ENCODE results near the gene SSTR4.
"Not testable (repeated sequence)": the region's sequence is repeated elsewhere in the genome, so short reads cannot be mapped to it uniquely, and the experiment has no call there.

SSTR4 gene, protein sequence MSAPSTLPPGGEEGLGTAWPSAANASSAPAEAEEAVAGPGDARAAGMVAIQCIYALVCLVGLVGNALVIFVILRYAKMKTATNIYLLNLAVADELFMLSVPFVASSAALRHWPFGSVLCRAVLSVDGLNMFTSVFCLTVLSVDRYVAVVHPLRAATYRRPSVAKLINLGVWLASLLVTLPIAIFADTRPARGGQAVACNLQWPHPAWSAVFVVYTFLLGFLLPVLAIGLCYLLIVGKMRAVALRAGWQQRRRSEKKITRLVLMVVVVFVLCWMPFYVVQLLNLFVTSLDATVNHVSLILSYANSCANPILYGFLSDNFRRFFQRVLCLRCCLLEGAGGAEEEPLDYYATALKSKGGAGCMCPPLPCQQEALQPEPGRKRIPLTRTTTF

DNA sequence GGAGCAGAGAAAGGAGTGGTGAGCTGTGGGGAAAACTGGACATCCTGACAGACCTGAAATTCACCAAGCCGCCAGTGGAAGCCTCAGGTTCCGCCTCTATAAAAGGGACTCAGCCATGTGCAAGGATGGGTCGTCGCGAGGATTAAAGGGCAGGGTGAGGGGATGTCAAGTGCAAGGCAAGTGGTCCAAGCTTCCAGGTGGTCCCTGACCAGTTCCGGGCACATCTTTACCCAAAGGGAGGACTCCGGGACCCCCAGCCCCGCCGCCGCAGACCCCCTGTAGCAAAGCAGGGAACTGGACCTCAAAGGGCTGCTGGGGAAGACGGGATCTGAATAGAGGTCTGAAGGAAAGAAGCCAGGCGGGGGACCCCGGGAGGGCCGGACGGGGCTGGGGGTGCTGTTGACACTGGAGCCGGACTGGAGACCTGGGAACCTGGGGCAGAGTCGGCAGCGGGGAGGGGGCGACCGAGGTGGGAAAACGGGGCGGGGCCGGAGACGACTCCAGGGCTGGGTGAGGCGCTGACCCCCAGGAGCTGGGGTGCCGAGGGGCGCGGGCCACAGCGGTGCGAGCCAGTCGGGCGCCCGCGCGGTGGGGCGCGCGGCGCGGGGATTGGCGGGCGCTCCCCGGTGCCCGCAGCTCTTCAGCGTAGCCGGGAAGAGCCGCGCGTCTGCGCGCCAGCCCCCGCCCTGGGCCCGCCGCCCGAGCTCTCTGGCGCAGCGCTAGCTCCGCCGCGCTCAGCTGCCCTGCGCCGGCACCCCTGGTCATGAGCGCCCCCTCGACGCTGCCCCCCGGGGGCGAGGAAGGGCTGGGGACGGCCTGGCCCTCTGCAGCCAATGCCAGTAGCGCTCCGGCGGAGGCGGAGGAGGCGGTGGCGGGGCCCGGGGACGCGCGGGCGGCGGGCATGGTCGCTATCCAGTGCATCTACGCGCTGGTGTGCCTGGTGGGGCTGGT is at the start of gene SSTR4:
SSTR4 (plus strand) TSS at position 592 of the 951 bp plus-strand sequence; CDS start at position 764, 172 bp downstream.
- DNase-seq (ENCODE audit: low read depth in 2 of 2, low spot score in 1 of 2) = no peak

DNA sequence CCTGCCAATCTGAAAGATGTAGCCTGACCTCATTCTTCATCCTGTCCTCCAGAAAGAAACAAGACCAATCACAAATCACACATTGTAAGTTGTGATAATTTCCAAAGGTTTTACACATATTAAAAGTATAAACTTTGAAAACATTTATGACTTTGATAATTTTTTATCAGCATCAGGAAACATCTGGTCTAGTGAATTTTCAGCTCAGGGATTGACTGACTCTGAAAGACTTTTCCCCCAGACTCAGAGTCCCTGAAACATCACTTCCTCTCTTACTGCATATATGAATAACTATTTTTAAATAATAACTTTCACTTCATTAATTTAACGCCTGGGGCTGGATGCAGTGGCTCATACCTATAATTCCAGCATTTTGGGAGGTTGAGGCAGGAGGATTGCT is 48.5 kb upstream of the SSTR4 start:
- DNase-seq (ENCODE audit: low read depth in 2 of 2, low spot score in 1 of 2) = no peak

DNA sequence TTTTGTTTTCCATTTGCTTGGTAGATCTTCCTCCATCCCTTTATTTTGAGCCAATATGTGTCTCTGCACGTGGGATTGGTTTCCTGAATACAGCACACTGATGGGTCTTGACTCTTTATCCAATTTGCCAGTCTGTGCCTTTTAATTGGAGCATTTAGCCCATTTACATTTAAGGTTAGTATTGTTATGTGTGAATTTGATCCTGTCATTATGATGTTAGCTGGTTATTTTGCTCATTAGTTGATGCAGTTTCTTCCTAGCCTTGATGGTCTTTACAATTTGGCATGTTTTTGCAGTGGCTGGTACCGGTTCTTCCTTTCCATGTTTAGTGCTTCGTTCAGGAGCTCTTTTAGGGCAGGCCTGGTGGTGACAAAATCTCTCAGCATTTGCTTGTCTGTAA is 43.7 kb upstream of the SSTR4 start:
- not testable (repeated sequence) for DNase-seq (ENCODE audit: low read depth in 2 of 2, low spot score in 1 of 2)

DNA sequence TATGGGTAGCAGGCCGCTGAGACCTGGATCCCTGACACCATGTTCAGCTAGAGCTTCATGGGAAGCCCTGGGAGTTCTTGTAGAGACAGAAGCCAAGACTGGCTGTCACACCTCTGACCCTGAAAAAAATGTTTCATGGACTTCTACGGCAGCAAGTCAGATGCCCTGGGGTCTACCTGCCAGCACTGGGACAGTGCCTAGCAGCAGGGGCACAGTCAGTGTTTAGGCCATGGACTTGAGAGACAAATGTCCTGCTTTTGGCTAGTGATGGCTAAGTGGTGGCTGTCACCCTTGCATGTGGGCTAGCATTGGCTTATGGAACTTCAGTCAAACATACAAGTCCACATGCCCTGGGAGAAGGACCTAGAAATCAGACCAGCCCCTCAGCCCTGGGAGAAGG is 41.3 kb upstream of the SSTR4 start:
- DNase-seq (ENCODE audit: low read depth in 2 of 2, low spot score in 1 of 2) = no peak

DNA sequence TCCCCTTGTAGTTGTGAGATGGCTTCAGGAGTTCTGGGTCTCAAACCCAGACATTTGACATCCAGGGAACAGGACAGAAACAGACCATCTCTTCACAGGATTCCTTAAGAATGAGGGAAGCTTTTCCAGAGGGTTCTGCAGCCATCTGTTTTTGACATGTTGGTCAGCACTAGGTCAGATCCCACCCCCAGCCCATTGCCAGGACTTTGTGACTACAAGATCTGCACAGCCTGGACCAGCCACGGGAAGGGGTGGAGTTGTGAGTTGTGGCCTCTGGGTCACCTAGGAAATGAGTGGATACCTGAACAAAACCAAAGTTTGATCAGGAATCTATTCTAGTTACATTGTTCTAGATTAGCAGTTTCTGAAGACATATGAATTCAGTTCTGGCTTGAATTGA is 39.2 kb upstream of the SSTR4 start:
- DNase-seq (ENCODE audit: low read depth in 2 of 2, low spot score in 1 of 2) = no peak

DNA sequence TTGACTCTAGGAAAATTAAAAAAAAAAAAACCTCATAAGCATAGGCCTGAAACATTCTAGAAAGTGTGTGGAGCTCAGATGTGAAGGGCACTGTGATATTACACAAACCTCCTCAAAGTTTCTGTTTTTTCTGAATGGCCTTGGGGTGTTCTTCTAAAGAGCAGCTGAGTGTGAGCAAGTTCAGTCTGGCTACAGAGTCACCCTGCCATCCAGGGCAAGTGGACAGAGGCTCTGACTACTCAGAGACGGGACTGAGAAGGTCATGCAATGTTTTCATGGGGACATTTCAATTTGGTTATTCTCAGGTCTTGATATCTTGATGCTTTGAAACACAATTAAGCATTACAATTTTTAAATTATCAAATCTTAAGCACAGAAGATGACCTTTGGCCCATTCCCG is 36.6 kb upstream of the SSTR4 start:
- no peak for DNase-seq (ENCODE audit: low read depth in 2 of 2, low spot score in 1 of 2)

DNA sequence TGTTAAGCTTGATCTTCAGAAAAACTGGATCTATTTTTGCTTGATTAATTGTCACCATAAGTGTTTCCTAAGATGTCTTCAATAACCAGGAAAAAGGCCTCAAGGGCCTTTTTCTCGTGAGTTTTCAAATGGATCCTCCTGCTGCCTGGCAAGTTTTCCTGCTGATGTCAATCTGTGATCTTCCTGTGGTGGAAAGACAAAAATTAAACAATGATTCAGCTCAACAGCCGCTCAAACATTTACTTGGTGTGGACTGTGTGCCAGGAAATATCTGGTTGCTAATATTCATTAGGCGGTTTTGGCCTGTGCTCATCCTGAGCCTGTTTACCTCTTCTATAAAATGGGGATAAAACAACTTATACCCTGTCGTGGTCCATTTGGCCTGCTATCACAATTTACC is 35.4 kb upstream of the SSTR4 start:
- DNase-seq (ENCODE audit: low read depth in 2 of 2, low spot score in 1 of 2) = no peak

DNA sequence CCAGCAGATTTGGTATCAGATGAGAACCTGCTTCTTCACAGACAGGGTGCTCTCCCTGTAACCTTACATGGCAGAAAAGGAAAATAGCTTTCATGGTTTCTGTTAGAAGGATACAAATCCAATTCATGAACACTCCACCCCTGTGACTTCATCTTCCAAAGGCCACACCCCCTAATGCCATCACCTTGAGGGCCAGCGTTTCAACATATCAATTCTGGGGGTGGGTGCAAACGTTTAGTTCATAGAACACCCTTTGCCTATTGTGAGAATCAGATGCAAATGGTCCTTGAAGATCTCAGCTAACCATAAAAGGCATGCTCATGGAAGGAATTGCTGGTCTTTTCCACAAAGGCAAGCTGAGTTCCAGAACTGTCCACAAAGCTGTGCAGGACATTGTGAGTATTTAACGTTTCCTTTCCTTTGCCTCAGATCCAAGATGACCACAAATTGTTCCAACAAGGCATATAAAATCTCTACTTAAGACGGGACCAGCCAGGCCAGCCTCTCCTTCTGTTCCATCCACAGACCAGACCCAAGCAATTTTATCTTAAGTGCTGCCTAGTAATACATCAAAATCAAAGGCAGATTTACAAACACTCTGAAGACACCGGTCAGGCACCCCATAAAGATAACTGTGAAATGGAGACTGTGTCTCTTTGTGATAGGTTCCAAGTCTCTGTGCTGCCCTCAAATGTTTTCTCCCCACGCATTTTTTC is 34.7 kb upstream of the SSTR4 start:
- DNase-seq (ENCODE audit: low read depth in 2 of 2, low spot score in 1 of 2) = no peak

DNA sequence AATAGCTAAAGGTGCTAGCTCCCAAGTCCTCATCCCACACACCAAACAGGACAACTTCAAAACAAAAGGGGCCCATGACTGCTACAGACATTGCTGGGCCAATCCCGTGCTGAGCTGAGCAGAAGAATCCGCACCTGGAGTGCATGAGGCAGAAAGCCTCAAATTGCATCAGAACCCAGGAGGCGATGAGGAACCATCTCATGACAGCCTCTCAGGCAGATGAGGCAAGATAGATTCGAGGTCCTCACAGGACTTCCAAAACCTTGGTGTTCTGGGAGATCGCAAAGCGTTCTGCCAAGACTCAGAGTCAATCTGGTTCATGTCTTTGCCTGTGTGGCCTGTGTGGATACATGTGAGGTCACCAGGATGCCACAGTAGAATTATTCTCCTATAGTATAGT is 32.8 kb upstream of the SSTR4 start:
- no peak for DNase-seq (ENCODE audit: low read depth in 2 of 2, low spot score in 1 of 2)

DNA sequence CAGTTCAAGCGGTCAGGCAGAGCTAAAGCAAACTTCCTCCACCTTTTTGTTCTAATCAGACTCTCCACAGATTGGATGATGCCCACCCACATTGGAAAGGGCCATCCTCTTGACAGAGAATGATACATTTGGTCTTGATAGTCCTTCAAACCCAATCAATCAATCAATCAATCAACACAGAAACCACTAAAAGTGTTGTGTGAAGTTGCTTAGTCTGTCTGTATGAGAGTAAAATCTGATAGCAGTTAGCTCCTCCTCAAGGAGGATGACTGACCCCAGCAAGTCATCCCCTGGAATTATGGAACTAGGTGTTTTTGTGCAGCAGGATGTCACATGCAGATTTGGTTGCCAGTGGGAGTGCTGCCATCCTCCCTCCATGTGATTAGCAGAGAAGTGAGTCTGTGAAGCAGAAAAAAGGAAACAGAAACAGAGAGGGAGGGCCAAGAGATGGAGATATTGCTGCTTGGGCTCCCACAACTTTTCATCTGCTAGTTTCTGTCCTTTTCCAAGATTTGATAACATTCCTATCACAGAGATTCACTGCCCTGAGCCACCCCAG is 32.0 kb upstream of the SSTR4 start:
- DNase-seq (ENCODE audit: low read depth in 2 of 2, low spot score in 1 of 2) = no peak

DNA sequence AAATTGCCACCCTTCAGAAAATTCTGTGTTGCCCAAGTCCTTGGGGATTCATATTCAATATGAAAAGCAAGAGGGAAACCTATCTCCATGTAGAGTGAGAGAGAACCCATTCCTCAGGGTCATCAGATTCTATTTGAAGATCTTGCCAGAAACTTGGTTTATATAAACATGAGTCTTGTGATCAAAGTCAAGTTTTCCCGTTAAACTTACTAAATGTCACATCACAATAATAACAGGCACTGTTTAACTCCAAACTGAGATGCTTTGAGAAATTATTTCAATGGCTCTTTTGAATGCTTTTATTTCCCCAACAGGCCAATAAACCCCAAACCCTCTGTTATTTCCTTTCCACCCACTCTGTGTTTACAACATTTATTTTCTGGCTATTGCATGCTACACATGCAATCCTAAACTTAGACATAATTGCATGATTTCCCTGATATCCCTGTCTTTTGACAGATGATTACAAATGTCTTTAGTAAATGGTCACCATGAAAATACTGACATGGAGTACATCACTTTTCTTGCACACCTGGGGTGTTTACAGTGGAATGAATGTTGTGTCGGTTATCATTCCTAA is 31.1 kb upstream of the SSTR4 start:
- no peak for DNase-seq (ENCODE audit: low read depth in 2 of 2, low spot score in 1 of 2)

DNA sequence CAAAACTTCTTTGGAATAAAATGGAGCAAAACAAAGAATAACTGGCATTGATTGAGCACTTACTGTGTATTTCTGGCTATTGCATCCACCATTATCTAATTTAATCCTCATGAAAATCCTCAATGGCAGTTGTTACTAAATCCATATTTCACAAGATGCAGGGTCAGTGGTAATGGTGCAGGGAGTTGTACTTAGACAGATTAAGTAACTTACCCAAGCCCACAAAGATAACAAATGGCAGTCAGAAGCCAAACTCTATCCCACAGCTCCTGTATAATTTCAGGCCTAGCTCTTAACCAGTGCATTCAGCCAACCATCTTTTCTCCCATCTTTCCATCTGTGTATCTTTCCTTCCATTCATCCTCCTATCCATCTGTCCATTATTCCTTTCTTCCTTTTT is 29.3 kb upstream of the SSTR4 start:
- DNase-seq (ENCODE audit: low read depth in 2 of 2, low spot score in 1 of 2) = no peak

DNA sequence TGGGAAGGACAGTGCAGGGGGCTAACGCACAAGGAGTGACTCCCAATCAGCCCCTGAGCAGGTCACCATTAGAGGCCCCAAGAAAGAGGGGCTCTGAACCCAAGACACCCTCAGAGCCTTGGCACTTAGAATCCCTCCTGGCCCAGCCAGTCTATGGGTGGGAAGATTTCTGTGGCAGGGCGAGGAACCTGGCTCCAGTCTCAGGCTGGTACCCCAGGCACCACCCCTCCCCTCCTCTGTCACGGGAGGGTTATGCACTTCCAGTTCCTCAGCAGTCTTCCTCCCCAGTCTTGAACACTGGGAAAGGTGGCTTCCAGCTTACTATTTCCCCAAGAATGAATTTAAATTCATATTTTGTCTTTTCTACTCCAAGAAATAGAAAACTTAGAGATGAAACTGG is 27.6 kb upstream of the SSTR4 start:
- DNase-seq (ENCODE audit: low read depth in 2 of 2, low spot score in 1 of 2) = no peak

DNA sequence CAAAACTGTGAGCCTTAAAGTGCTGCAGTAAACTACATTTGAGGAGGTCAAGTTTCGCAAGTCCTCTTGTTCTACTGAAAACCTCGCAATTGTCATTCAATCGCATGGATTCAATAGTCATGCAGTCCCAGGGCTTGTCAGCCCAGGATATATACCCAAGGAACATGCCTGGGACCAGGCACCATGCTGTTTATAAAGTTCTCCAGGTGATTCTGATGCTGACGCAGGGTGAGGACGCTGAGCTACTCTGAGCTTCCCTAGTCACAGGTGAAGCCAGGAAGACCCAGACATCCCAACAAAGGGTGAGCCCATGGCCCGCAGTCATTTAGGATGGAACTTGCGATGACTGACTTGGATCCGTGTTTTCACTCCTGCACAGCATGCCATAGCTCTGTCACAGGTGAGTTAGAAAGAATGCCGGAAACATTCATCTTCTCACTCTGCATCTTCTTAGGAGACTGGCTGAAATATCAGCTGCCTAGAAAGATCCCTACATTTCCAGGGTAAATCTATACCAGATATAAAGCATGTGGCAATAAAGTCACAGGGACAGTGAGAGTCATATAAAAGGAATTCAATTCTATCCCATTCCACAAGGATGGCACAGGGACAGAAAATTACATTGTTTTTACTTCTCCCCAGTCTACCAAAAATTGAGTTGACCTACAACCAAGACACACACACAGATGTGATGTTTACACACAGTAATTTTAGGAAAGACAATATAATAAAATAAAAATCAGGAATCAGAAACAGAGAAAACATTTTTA is 27.0 kb upstream of the SSTR4 start:
- no peak for DNase-seq (ENCODE audit: low read depth in 2 of 2, low spot score in 1 of 2)

DNA sequence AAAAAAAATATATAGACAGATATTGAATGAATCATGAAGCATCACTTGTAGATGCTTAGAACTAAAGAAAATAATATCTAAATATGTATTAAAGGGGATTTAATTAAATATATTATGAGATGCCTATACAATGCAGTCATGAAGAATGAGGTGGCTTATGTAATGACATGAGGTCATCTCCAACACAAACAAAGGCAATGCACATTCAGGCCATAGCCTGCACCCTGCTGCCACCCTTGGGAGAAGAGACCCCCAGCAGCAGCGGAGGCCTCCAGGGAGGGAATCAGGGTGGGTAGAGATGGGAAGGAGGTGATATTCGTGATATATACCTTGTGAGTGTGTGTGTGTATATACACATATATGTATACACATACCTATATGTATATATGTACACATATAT is 26.4 kb upstream of the SSTR4 start:
- no peak for DNase-seq (ENCODE audit: low read depth in 2 of 2, low spot score in 1 of 2)

DNA sequence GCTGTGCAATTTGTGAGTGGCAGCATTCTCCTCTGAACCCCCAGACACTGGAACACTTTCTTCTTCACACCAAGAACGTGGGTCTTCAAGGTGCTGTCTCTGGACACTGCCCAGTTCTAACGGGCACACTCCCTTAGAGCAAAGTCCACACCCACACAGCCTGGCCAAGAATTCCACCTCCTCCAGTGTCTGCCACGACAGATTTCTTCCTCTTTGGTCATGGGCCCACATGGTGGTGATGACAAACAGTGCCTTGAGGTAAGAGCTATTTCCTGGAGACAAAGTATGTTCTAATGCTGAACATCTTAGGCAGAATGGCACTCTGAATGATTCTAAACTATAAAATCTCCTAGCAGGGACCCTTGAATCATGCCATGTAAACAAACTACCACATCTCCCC is 25.5 kb upstream of the SSTR4 start:
- no peak for DNase-seq (ENCODE audit: low read depth in 2 of 2, low spot score in 1 of 2)

DNA sequence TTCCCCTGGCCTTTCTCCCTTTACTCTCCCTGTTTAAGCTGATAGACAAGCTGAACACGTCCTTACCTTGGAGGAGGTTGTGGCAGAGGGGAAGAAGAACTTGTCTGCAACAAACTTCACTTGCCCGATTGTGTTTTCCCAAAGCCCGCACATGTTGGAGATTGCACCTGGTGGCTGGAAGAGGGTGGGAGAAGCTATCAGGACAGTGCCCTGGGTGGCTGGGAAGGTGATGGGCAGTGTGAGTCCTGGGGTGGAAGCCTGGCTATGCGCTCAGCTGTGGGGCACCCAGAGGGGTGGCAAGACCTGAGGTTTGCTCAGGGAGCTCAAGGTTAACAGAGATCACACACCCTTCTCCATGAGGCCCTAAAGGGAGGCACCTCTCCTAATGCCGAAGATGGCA is 25.0 kb upstream of the SSTR4 start:
- no peak for DNase-seq (ENCODE audit: low read depth in 2 of 2, low spot score in 1 of 2)

DNA sequence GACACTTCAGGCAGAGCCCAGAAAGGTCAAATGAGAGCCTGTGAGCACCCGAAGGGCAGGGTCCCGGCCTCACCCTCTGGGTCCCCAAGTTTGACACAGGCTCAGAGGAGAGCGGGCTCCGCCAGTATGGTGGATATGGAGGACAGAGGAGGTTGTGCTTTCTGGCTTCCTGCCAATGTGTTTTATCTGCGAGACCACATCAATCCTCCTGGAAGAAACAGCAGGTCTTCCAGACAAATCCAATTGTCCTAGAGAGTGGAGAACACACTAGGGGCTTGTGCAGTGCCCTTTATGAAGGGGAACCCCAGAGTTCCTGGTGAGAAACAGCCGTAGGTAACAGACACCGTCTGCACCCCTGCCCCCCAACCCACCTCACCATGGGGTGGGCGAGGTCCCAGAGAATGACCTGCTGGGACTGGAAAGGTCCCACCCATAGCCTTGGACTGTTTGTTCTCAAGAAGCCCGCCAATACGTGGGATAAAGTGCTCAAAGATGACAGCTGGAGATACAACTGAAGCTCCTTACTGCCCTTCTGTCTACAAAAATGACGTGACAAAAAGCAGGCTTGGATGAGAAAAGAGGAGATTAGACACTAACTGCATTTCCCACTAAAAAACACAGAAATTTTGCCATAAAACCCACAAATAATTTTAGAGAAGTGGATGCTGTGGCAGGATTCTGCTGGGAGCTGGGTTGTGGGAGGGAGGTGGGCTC is 23.9 kb upstream of the SSTR4 start:
- DNase-seq (ENCODE audit: low read depth in 2 of 2, low spot score in 1 of 2) = no peak

DNA sequence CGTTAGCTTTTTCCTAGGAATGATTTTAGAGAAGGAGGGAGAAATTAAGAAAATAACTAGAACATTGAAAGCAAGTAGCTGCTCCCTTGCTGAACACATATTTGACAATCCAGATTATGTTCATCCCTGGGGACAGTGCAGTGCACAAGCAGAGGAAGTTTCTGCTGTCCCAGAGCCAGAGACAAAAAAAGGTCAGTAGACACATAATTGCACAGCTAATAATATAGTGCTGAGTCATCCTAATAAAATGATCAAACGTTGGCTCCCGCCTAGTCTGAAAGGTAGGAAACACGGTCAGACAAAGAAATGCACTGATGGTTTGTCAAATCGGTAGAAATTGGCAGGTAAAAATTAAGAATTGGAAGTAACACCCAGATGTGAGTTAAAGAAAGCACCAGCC is 21.7 kb upstream of the SSTR4 start:
- no peak for DNase-seq (ENCODE audit: low read depth in 2 of 2, low spot score in 1 of 2)

DNA sequence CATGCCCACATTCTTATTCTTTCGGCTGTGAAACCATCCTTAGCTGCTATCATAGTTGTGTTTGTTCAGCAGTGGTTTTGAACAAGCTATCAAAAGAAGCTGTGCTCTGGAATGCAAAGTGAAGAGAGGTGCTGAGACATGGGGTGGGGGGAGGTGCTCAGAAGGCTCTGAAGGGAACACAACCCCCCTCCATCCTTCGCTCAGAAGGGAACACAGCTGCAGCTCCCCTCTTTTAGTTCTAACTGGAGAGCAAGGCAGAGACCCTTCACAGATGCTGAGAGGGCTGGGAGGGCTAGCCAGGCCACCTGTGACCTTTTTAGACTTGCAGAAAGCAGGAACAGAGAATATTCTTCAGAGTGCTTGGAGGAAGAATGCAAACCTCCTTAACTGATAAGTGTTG is 17.6 kb upstream of the SSTR4 start:
- DNase-seq (ENCODE audit: low read depth in 2 of 2, low spot score in 1 of 2) = no peak
